ENCODE results near the gene TENM3.

TENM3 gene

DNA sequence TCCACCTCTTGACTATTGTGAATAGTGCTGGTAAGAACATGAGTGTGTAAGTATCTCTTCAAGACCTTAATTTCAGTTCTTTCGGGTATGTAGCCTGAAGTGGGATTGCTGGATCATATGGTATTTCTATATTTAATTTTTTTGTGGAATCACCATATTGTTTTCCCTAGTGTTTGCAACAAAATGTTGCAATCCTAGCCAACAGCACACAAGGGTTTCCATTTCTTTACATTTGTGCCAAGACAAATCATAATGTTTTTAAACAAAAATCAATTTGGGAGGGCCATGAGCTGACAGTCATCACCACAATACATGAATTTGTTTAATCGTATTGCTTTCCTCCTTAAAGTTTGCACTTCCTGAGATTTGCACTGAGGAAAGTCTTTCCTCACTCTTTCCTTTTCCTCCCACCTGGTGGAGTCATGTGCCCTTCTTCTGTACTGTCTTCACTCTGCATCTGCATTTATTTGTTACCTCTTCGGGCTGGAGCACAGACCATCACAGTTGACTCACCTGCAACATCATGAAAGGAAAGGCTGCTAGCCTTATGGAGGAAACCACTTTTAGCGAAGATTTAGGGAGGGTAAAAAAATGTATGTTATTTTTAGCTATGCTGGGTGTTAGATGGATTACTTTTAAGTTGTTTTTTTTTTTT, 404.6 kb downstream of the TENM3 start:
- Histone ChIP-seq H3K27me3 (ENCODE audit: control insufficient read depth, low read length) (no peaks in the 10 kb centered on the region), H3K4me3 (ENCODE audit: low read length) (no peak overlapping the region), H3K36me3 (ENCODE audit: control insufficient read depth, low read length) (no peaks in the 10 kb centered on the region), H3K79me2 (ENCODE audit: control insufficient read depth, low read length) (no peaks in the 10 kb centered on the region), H3K9me2 (replicated peaks; ENCODE audit: control insufficient read depth, low read length) (no peaks in the 10 kb centered on the region), H3K4me1 (ENCODE audit: control insufficient read depth, low read length) (no peaks in the 10 kb centered on the region), H4K20me1 (ENCODE audit: control insufficient read depth, insufficient read depth, low read depth, low read length) (no peaks in the 10 kb centered on the region), H3K4me2 (ENCODE audit: low read length) (no peak overlapping the region), H3F3A (ENCODE audit: control insufficient read depth, insufficient read depth) (no peaks in the 10 kb centered on the region), H3K27ac (ENCODE audit: low read depth, low read length) (no peak overlapping the region), H3K9me3 (ENCODE audit: control insufficient read depth, insufficient read depth, low read length) (no peaks in the 10 kb centered on the region)
- TF ChIP-seq EZH2phosphoT487 (IDR thresholded peaks at IDR 0.05; ENCODE audit: borderline replicate concordance, low read length): no peak
- TF ChIP-seq, protein P1, sequence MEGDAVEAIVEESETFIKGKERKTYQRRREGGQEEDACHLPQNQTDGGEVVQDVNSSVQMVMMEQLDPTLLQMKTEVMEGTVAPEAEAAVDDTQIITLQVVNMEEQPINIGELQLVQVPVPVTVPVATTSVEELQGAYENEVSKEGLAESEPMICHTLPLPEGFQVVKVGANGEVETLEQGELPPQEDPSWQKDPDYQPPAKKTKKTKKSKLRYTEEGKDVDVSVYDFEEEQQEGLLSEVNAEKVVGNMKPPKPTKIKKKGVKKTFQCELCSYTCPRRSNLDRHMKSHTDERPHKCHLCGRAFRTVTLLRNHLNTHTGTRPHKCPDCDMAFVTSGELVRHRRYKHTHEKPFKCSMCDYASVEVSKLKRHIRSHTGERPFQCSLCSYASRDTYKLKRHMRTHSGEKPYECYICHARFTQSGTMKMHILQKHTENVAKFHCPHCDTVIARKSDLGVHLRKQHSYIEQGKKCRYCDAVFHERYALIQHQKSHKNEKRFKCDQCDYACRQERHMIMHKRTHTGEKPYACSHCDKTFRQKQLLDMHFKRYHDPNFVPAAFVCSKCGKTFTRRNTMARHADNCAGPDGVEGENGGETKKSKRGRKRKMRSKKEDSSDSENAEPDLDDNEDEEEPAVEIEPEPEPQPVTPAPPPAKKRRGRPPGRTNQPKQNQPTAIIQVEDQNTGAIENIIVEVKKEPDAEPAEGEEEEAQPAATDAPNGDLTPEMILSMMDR (IDR thresholded peaks at IDR 0.05; ENCODE audit: low read depth, low read length, poor library complexity, severe bottlenecking): no peak

DNA sequence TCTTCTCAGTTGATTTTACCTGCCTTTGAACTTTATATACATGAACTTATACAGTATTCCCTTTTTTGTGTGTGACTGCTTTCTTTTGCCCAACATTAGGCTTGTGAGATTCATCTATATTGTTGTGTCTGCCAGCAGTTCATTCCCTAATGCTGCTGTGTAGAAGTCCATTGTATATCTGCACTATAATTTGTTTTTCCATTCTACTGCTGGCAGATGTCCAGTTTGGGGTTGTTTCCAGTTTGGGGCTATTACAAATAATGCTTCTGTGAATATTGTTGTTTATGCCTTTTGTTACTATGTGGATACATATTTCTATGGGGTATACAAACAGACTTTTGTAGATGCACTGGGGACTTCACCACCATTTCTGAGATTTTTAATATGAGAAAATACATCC, 405.6 kb downstream of the TENM3 start:
- Histone ChIP-seq H3K27ac (ENCODE audit: low read depth, low read length) (no peak overlapping the region), H3K36me3 (ENCODE audit: control insufficient read depth, low read length) (no peaks in the 10 kb centered on the region), H3K4me2 (ENCODE audit: low read length) (no peak overlapping the region), H3K79me2 (ENCODE audit: control insufficient read depth, low read length) (no peaks in the 10 kb centered on the region), H4K20me1 (ENCODE audit: control insufficient read depth, insufficient read depth, low read depth, low read length) (no peaks in the 10 kb centered on the region), H3K4me1 (ENCODE audit: control insufficient read depth, low read length) (no peaks in the 10 kb centered on the region), H3K9me3 (ENCODE audit: control insufficient read depth, insufficient read depth, low read length) (no peaks in the 10 kb centered on the region), H3K27me3 (ENCODE audit: control insufficient read depth, low read length) (no peaks in the 10 kb centered on the region), H3K9me2 (replicated peaks; ENCODE audit: control insufficient read depth, low read length) (no peaks in the 10 kb centered on the region), H3K4me3 (ENCODE audit: low read length) (no peak overlapping the region), H3F3A (ENCODE audit: control insufficient read depth, insufficient read depth) (no peaks in the 10 kb centered on the region)
- TF ChIP-seq EZH2phosphoT487 (IDR thresholded peaks at IDR 0.05; ENCODE audit: borderline replicate concordance, low read length): no peak
- TF ChIP-seq, protein P1 (IDR thresholded peaks at IDR 0.05; ENCODE audit: low read depth, low read length, poor library complexity, severe bottlenecking): no peak

DNA sequence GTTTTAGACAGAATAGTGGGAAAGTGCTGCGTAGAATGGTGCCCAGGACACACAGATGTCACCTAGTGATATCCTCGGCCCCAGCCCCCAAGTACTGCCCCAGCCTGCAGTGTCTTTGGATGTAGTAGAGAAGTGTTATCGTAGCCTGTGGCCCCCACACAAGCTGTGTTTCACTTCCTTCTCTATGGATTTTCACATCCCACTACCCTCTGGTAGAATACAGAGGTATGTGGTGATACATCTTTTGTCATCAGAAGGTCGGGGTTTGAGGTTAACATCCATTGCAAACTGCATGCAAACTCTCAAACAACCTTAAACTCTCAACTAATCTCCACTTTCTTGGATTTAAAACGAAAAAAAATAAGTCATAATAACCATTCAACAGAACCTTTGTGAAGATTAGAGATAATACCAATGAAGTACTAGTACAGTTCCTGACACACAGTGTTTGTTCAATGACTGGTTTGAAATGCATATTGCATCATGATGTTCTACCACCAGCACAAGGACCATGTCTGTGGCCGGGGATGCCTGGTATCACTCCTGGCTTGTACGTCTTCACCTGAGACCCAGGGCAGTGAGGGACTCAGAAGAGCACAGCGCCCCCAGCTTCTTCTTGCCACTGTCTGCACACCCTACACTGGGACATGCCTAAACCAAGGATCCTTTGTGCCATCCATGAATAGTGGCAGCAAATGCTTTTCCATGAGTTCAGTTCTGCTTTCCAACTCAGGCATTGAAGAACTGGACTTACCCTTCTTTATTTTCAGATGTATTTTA, 406.7 kb downstream of the TENM3 start:
- TF ChIP-seq EZH2phosphoT487 (IDR thresholded peaks at IDR 0.05; ENCODE audit: borderline replicate concordance, low read length): no peak
- TF ChIP-seq, protein P1 (IDR thresholded peaks at IDR 0.05; ENCODE audit: low read depth, low read length, poor library complexity, severe bottlenecking): no peak
- no peaks in the 10 kb centered on the region for H3K9me3 ChIP-seq (ENCODE audit: control insufficient read depth, insufficient read depth, low read length)
- H3K36me3 ChIP-seq (ENCODE audit: control insufficient read depth, low read length): no peaks in the 10 kb centered on the region
- no peak overlapping the region for H3K4me2 ChIP-seq (ENCODE audit: low read length)
- H3K4me1 ChIP-seq (ENCODE audit: control insufficient read depth, low read length): no peaks in the 10 kb centered on the region
- H3K9me2 ChIP-seq (replicated peaks; ENCODE audit: control insufficient read depth, low read length): no peaks in the 10 kb centered on the region
- H3K27ac ChIP-seq (ENCODE audit: low read depth, low read length): no peak overlapping the region
- no peak overlapping the region for H3K4me3 ChIP-seq (ENCODE audit: low read length)
- H3K27me3 ChIP-seq (ENCODE audit: control insufficient read depth, low read length): no peaks in the 10 kb centered on the region
- no peaks in the 10 kb centered on the region for H3F3A ChIP-seq (ENCODE audit: control insufficient read depth, insufficient read depth)
- no peaks in the 10 kb centered on the region for H3K79me2 ChIP-seq (ENCODE audit: control insufficient read depth, low read length)
- H4K20me1 ChIP-seq (ENCODE audit: control insufficient read depth, insufficient read depth, low read depth, low read length): no peaks in the 10 kb centered on the region
